ENCODE results near the gene SPAAR.
A peak's percentile ranks its signal among the peaks of the same experiment; 100 is the strongest.
"Not testable (repeated sequence)": the region's sequence is repeated elsewhere in the genome, so short reads cannot be mapped to it uniquely, and the experiment has no call there.

The SPAAR gene

GRCh38 chr9:35905051-35905781 lies 4.1 kb upstream of the SPAAR start:
- DNase-seq: no peak

GRCh38 chr9:35905912-35906679 lies 3.2 kb upstream of the SPAAR start, which contains the start of gene HRCT1:
TSS of gene HRCT1 (plus strand) at chr9:35906202. CDS start at chr9:35906288, 86 bp downstream.
- peak; percentile 19 for DNase-seq

GRCh38 chr9:35906923-35907699 lies 2.2 kb upstream of the SPAAR start:
- DNase-seq: no peak

GRCh38 chr9:35907711-35908503 lies 1.4 kb upstream of the SPAAR start:
- DNase-seq: no peak

GRCh38 chr9:35908504-35909125 lies 675 bp upstream of the SPAAR start:
- no peak for DNase-seq

- DNase-seq: no peak
Measured at GRCh38 chr9:35909687-35910612, 660 bp downstream of the SPAAR start.

- DNase-seq: peak; percentile 32
Measured at GRCh38 chr9:35910613-35911359, 1.5 kb downstream of the SPAAR start.

- no peak for DNase-seq
Measured at GRCh38 chr9:35911690-35912089, 2.4 kb downstream of the SPAAR start.

GRCh38 chr9:35912791-35913400 lies 3.6 kb downstream of the SPAAR start:
- no peak for DNase-seq

GRCh38 chr9:35913429-35913828 lies 4.1 kb downstream of the SPAAR start:
- DNase-seq: not testable (repeated sequence)

GRCh38 chr9:35914301-35914807 lies 5.1 kb downstream of the SPAAR start:
- no peak for DNase-seq

GRCh38 chr9:35915681-35916294 lies 6.5 kb downstream of the SPAAR start:
- no peak for DNase-seq

- DNase-seq: no peak
Measured at GRCh38 chr9:35917261-35917660, 8.0 kb downstream of the SPAAR start.

- no peak for DNase-seq
Measured at GRCh38 chr9:35918780-35919179, 9.5 kb downstream of the SPAAR start.

- no peak for DNase-seq
Measured at GRCh38 chr9:35919212-35920008, 10.1 kb downstream of the SPAAR start.

GRCh38 chr9:35920051-35920620 lies 10.8 kb downstream of the SPAAR start:
- DNase-seq: no peak

- no peak for DNase-seq
Measured at GRCh38 chr9:35923598-35923926, 14.3 kb downstream of the SPAAR start.

All from NCI-H146 (cell line).